Smooth muscle cell (in vitro differentiated cells): Measurements from ENCODE around the gene VEGFA. TPM values are rescaled to one million over a fixed set of nuclear protein-coding genes. Genes with fewer than 3 reads are reported as not detected.

Experiments used
- DNase-seq: peaks from one replicate; lab custom pipeline; 2025; ENCODE audit not compliant: unreplicated experiment; lab: John Stamatoyannopoulos, UW
- H2AFZ ChIP-seq: fragments of 200-600 bp; sonication (generic); 2 replicates; pipeline ENCODE4 v1.6.0; 2016; ENCODE audit warnings: antibody characterized with exemption, low read depth, mild to moderate bottlenecking
- H3F3A ChIP-seq: fragments of 200-600 bp; sonication (generic); 2 replicates; pipeline ENCODE4 v1.6.0; 2017; ENCODE audit warnings: antibody characterized with exemption, low read depth
- H3K27ac ChIP-seq: fragments of 200-600 bp; sonication (generic); 2 replicates; pipeline ENCODE4 v1.5.1; 2016; ENCODE audit warnings: low read depth, mild to moderate bottlenecking
- H3K27me3 ChIP-seq: fragments of 200-600 bp; sonication (generic); 2 replicates; pipeline ENCODE4 v1.6.1; 2016; ENCODE audit warnings: low read depth, mild to moderate bottlenecking
- H3K36me3 ChIP-seq: fragments of 200-600 bp; sonication (generic); 2 replicates; pipeline ENCODE4 v1.5.1; 2016; ENCODE audit warnings: low read depth
- H3K4me1 ChIP-seq: fragments of 200-600 bp; sonication (generic); 2 replicates; pipeline ENCODE4 v1.5.1; 2016; ENCODE audit warnings: low read depth
- H3K4me2 ChIP-seq: fragments of 200-600 bp; sonication (generic); 2 replicates; pipeline ENCODE4 v1.6.0; 2016; ENCODE audit warnings: mild to moderate bottlenecking
- H3K4me3 ChIP-seq: fragments of 200-600 bp; sonication (generic); 2 replicates; pipeline ENCODE4 v1.5.1; 2016; ENCODE audit warnings: mild to moderate bottlenecking
- H3K79me2 ChIP-seq: fragments of 200-600 bp; sonication (generic); 2 replicates; pipeline ENCODE4 v1.6.0; 2016; ENCODE audit warnings: low read depth, mild to moderate bottlenecking
- H3K9ac ChIP-seq: fragments of 200-600 bp; sonication (generic); 2 replicates; pipeline ENCODE4 v1.6.0; 2016; ENCODE audit warnings: low read depth
- H3K9me3 ChIP-seq: fragments of 200-600 bp; sonication (generic); replicated peaks from 2 replicates; pipeline ENCODE4 v1.5.1; 2016; ENCODE audit warnings: low read depth
- H4K20me1 ChIP-seq: fragments of 200-600 bp; sonication (generic); 2 replicates; pipeline ENCODE4 v1.6.0; 2016; ENCODE audit warnings: low read depth
- WGBS: methylation state at CpG from one replicate; pipeline ENCODE4 v1.1.7; 2016; ENCODE audit warnings: low lambda C conversion rate; 5-methylcytosine and 5-hydroxymethylcytosine counted together
- polyA plus RNA-seq: library from polyadenylated mRNA; unstranded; fragments of >200 nt; fragmentation: Nextera tagmentation; extraction: Ambion mirVana; gene quantifications from 2 replicates; pipeline ENCODE4 v1.2.1, GENCODE V29; 2016
- total RNA-seq: library from RNA; depleted of rRNA; stranded (reverse); fragments of >200 nt; gene quantifications from 2 replicates; pipeline ENCODE4 v1.2.3, GENCODE V29; 2014
- TF ChIP-seq, protein P1 (sequence below): fragments of 200-600 bp; sonication (generic); IDR thresholded peaks from 2 replicates; pipeline ENCODE4 v1.5.1; 2017; ENCODE audit warnings: borderline replicate concordance, mild to moderate bottlenecking, antibody characterized with exemption; ENCODE audit not compliant: insufficient read depth, poor library complexity, severe bottlenecking

VEGFA gene
- total and polyA plus RNA-seq, 2 experiments from 2014 or later = 116 to 136 TPM

DNA sequence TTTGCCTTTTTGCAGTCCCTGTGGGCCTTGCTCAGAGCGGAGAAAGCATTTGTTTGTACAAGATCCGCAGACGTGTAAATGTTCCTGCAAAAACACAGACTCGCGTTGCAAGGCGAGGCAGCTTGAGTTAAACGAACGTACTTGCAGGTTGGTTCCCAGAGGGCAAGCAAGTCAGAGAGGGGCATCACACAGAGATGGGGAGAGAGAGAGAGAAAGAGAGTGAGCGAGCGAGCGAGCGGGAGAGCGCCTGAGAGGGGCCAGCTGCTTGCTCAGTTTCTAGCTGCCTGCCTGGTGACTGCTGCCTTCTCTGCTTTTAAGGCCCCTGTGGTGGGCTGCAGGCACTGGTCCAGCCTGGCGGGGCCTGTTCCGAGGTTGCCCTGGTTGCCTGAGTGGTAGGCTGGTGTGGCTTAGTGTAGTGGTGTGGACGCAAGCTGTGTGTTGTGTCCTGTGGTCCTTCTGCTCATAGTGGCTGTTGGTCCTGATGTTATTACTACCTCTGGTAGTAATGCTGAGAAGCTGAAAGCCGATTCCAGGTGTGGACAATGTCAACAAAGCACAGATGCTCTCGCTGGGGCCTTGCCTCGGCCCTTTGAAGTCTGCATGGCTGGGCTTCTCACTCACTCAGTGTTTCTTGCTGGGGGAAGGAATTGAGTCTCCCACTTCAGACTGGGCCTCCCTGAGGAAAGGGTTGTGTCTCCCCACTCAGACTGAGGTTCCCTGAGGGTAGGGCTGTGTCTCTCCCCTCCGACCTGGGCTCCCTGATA, 12.1 kb downstream of the VEGFA start:
- H3K36me3 ChIP-seq = peaks cover 10% of the 10 kb centered on the region
- no peak overlapping the region for H3K4me2 ChIP-seq
- no peak overlapping the region for H3K4me3 ChIP-seq
- H3K79me2 ChIP-seq = peaks cover 31% of the 10 kb centered on the region
- H4K20me1 ChIP-seq = peaks cover 99% of the 10 kb centered on the region
- no peak overlapping the region for H3K9ac ChIP-seq
- H3K27me3 ChIP-seq = no peaks in the 10 kb centered on the region
- DNase-seq = no peak
- H3K4me1 ChIP-seq = no peaks in the 10 kb centered on the region
- peaks cover 38% of the 10 kb centered on the region for H3F3A ChIP-seq
- WGBS = 94% methylated on average over 20 of the region's 20 CpGs
- no peak overlapping the region for H2AFZ ChIP-seq
- H3K9me3 ChIP-seq = no peaks in the 10 kb centered on the region
- TF ChIP-seq, protein P1, sequence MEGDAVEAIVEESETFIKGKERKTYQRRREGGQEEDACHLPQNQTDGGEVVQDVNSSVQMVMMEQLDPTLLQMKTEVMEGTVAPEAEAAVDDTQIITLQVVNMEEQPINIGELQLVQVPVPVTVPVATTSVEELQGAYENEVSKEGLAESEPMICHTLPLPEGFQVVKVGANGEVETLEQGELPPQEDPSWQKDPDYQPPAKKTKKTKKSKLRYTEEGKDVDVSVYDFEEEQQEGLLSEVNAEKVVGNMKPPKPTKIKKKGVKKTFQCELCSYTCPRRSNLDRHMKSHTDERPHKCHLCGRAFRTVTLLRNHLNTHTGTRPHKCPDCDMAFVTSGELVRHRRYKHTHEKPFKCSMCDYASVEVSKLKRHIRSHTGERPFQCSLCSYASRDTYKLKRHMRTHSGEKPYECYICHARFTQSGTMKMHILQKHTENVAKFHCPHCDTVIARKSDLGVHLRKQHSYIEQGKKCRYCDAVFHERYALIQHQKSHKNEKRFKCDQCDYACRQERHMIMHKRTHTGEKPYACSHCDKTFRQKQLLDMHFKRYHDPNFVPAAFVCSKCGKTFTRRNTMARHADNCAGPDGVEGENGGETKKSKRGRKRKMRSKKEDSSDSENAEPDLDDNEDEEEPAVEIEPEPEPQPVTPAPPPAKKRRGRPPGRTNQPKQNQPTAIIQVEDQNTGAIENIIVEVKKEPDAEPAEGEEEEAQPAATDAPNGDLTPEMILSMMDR = no peak
- no peak overlapping the region for H3K27ac ChIP-seq

DNA sequence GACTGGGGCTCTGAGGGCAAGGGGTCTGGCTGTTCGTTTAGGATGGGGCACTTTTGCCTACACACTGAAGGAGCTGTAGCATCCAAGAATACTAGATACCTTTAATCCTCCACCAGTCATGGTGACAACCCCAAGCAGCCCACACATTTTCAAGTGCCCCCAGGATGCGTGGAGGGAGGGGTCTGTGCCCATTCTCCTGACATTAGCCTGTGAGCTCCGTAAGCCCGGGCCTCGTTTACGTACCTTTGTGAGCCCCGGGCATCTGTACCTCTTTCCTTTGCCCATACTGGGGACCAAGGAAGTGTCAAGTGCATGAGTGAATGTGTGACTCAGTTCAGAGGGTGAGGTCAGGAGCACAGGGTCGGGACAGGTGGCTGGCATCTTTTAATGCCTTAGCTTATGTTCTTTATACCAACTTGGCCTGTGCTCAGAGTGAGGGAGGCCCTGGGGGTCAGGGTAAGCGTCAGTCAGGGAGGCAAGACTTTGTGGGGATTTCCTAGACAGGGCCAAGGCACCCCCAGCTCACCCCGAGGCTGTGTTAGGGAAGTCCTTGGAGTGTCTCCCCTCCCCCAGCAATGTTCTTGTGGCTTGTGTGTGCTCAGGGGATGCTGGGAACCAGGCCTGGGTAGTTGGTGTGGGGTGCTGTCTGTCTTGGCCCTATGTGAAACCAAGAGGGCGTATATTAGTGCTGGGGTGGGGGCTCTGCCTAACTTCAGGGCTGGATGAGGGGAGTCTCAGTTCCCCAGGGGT, 12.9 kb downstream of the VEGFA start:
- Histone ChIP-seq H2AFZ (no peak overlapping the region), H4K20me1 (peaks cover 93% of the 10 kb centered on the region), H3K4me1 (no peaks in the 10 kb centered on the region), H3K27ac (no peak overlapping the region), H3K9me3 (no peaks in the 10 kb centered on the region), H3K79me2 (peaks cover 23% of the 10 kb centered on the region), H3F3A (peaks cover 38% of the 10 kb centered on the region), H3K4me3 (no peak overlapping the region), H3K9ac (no peak overlapping the region), H3K36me3 (peaks cover 10% of the 10 kb centered on the region), H3K4me2 (no peak overlapping the region), H3K27me3 (no peaks in the 10 kb centered on the region)
- TF ChIP-seq, protein P1 = no peak
- DNase-seq = no peak
- 96% methylated on average over 11 of the region's 11 CpGs for WGBS

DNA sequence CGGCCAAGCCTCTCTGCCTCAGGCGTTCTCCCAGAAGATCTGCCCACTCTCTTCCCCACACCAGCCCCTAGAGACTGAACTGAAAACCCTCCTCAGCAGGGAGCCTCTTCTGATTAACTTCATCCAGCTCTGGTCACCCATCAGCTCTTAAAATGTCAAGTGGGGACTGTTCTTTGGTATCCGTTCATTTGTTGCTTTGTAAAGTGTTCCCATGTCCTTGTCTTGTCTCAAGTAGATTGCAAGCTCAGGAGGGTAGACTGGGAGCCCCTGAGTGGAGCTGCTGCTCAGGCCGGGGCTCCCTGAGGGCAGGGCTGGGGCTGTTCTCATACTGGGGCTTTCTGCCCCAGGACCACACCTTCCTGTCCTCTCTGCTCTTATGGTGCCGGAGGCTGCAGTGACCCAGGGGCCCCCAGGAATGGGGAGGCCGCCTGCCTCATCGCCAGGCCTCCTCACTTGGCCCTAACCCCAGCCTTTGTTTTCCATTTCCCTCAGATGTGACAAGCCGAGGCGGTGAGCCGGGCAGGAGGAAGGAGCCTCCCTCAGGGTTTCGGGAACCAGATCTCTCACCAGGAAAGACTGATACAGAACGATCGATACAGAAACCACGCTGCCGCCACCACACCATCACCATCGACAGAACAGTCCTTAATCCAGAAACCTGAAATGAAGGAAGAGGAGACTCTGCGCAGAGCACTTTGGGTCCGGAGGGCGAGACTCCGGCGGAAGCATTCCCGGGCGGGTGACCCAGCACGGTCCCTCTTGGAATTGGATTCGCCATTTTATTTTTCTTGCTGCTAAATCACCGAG, 14.2 kb downstream of the VEGFA start:
- no peak overlapping the region for H3K4me3 ChIP-seq
- no peak overlapping the region for H3K27ac ChIP-seq
- H3K79me2 ChIP-seq = peaks cover 11% of the 10 kb centered on the region
- H3K27me3 ChIP-seq = no peaks in the 10 kb centered on the region
- no peak overlapping the region for H3K4me2 ChIP-seq
- 94% methylated on average over 26 of the region's 26 CpGs for WGBS
- TF ChIP-seq, protein P1 = no peak
- peaks cover 80% of the 10 kb centered on the region for H4K20me1 ChIP-seq
- no peaks in the 10 kb centered on the region for H3K36me3 ChIP-seq
- peaks cover 36% of the 10 kb centered on the region for H3F3A ChIP-seq
- no peak overlapping the region for H2AFZ ChIP-seq
- H3K9ac ChIP-seq = no peak overlapping the region
- H3K4me1 ChIP-seq = no peaks in the 10 kb centered on the region
- no peaks in the 10 kb centered on the region for H3K9me3 ChIP-seq
- DNase-seq = no peak
